Measurements from ENCODE around the gene ADAM22.

ADAM22 gene

DNA sequence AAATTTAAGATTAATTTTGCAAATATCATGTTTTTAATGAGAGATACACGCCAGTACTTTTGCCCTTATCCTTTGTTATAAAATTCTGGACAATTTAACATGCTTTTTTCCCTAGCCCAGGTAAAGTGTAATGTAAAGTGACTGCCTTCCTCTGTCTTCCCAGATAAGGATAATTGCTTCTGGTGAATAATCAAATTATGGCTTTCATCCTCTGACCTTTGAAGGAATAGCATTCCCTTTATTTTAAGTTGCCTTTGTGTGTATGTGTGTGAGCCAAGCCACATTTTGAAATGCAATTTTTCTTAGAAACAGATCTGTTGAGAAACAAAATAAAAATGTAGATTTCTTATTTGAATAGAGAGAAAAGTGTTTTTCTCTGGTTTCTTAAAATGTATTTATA, 107.5 kb downstream of the ADAM22 start:
- TF ChIP-seq, protein P1, sequence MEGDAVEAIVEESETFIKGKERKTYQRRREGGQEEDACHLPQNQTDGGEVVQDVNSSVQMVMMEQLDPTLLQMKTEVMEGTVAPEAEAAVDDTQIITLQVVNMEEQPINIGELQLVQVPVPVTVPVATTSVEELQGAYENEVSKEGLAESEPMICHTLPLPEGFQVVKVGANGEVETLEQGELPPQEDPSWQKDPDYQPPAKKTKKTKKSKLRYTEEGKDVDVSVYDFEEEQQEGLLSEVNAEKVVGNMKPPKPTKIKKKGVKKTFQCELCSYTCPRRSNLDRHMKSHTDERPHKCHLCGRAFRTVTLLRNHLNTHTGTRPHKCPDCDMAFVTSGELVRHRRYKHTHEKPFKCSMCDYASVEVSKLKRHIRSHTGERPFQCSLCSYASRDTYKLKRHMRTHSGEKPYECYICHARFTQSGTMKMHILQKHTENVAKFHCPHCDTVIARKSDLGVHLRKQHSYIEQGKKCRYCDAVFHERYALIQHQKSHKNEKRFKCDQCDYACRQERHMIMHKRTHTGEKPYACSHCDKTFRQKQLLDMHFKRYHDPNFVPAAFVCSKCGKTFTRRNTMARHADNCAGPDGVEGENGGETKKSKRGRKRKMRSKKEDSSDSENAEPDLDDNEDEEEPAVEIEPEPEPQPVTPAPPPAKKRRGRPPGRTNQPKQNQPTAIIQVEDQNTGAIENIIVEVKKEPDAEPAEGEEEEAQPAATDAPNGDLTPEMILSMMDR (conservative IDR thresholded peaks at IDR 0.05; ENCODE audit: low read length), result no peak
- no peak for DNase-seq (ENCODE audit: low read depth)

GRCh38 chr7:88042157-88042556, 108.1 kb downstream of the ADAM22 start:
- DNase-seq (ENCODE audit: low read depth), result no peak
- TF ChIP-seq, protein P1 (conservative IDR thresholded peaks at IDR 0.05; ENCODE audit: low read length), result no peak
- no peak overlapping the region for H3K4me3 ChIP-seq (ENCODE audit: low read length)

More for the DNA sequence above, 107.5 kb downstream of the ADAM22 start:
- H3K4me3 ChIP-seq (ENCODE audit: low read length), result no peak overlapping the region

DNA sequence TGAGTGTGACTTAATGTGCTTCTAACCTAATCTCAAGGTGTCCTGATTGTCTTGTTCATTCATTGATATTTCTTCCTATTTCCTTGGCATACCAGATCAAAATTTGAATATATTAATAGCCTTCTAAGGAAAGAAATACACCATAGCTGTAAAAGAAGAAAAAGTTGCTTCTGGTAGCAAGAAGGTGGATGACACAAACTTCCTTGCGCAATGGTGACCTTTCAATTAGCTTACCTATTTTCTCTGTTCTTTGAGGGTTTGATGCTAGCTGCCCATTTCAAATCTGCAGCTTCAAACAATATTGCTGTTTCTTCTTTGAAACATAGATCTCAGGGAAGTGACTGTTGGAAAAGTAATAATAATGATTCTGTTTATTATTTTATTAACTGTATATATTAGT, 108.8 kb downstream of the ADAM22 start:
- TF ChIP-seq, protein P1 (conservative IDR thresholded peaks at IDR 0.05; ENCODE audit: low read length), result no peak
- no peak for DNase-seq (ENCODE audit: low read depth)
- no peak overlapping the region for H3K4me3 ChIP-seq (ENCODE audit: low read length)

GRCh38 chr7:88044069-88044468, 110.0 kb downstream of the ADAM22 start:
- H3K4me3 ChIP-seq (ENCODE audit: low read length), result no peak overlapping the region
- DNase-seq (ENCODE audit: low read depth), result no peak
- TF ChIP-seq, protein P1 (conservative IDR thresholded peaks at IDR 0.05; ENCODE audit: low read length), result no peak

DNA sequence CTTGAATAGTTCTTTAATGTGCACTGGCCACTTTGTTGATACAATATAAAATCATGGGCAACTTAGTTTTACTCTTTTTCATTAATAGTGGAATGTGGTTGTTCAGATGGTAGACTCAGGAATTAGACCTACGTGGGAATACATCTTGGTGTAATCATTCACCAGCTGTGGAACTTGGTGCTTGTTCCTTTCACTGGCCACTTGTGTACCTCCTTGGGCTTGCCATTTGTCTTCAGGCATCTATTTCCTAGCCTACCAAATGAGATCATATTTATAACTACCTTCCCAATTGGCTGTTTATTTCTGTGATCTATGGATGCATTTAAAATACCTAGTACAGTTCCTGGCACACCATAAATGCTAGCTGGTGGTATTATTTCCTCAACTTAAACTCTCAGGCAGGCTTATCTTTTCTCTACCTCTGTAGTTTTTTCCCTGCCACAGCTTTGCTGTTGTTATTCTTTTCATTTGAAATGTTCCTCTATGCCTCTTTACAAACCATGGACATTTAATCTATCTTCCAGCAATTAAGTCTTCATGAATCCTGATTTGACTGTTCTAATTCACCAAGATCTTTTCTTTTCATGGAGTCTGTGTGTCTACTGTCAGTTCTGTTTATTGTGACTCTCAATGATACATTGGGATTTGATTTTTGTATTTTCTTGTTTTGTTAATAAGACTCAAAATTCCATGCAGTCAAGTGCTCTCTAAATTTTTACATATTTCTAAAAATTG, 113.0 kb downstream of the ADAM22 start:
- H3K4me3 ChIP-seq (ENCODE audit: low read length), result no peak overlapping the region
- DNase-seq (ENCODE audit: low read depth), result no peak
- TF ChIP-seq, protein P1 (conservative IDR thresholded peaks at IDR 0.05; ENCODE audit: low read length), result no peak

DNA sequence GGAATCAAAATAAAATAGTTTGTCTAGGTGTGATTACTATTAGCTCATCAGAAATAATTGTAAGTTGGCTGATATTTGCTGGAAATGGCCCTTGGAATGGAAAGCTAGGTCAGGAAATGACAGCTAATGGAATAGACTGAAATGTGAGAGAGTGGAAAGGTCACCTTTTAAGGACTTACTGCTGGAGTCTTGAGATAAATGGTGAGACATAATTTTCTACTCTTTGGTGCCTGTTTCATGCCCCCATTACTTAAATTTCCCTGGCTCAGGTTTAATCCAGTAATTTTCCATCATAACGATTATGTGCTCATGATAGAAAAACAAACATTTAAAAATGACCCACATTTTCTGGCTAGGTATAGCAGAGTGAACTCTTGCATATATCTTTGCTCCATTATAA, 123.6 kb downstream of the ADAM22 start:
- TF ChIP-seq, protein P1 (conservative IDR thresholded peaks at IDR 0.05; ENCODE audit: low read length), result no peak
- no peak for DNase-seq (ENCODE audit: low read depth)
- no peak overlapping the region for H3K4me3 ChIP-seq (ENCODE audit: low read length)

- no peak for DNase-seq (ENCODE audit: low read depth)
- TF ChIP-seq, protein P1 (conservative IDR thresholded peaks at IDR 0.05; ENCODE audit: low read length), result no peak
- H3K4me3 ChIP-seq (ENCODE audit: low read length), result no peak overlapping the region
Measured at GRCh38 chr7:88062238-88062637, 128.2 kb downstream of the ADAM22 start.

Measured in AG10803 (cell line).